Measurements from ENCODE around the gene CCDC136. TPM values are rescaled to one million over a fixed set of nuclear protein-coding genes. Genes with fewer than 3 reads are reported as not detected.

The CCDC136 gene
- total and polyA plus RNA-seq, 3 donors from 2014 or later = 265 to 564 (median 553) TPM

GRCh38 chr7:128867241-128867640 lies 75.5 kb downstream of the CCDC136 start:
- no peak for DNase-seq
- Histone ChIP-seq H3K4me3 (no peak overlapping the region), H3K36me3 (ENCODE audit: low read depth, missing control alignments) (no peaks in the 10 kb centered on the region), H3K9me3 (no peaks in the 10 kb centered on the region), H3K4me1 (peaks cover 14% of the 10 kb centered on the region), H3K27ac (no peak overlapping the region), H3K27me3 (no peaks in the 10 kb centered on the region)
- intact Hi-C loops (cut with DNase I; ENCODE audit: low total_unique reads) = no loop called here
- TF ChIP-seq CTCF (IDR thresholded peaks at IDR 0.05) (no peak), POLR2A (IDR thresholded peaks at IDR 0.05) (no peak)
- 89 to 95% methylated on average over 4 of the region's 4 CpGs for WGBS, 2 donors

- no peak overlapping the region for H3K27ac ChIP-seq
- H3K9me3 ChIP-seq = no peaks in the 10 kb centered on the region
- H3K4me1 ChIP-seq = peaks cover 14% of the 10 kb centered on the region
- no peak for DNase-seq
- H3K4me3 ChIP-seq = no peak overlapping the region
- TF ChIP-seq POLR2A (IDR thresholded peaks at IDR 0.05) (no peak), CTCF (IDR thresholded peaks at IDR 0.05) (no peak)
- no peaks in the 10 kb centered on the region for H3K27me3 ChIP-seq
- WGBS, 2 donors = 68 to 73% methylated on average over 10 to 11 of the region's 11 CpGs
- intact Hi-C loops (cut with DNase I; ENCODE audit: low total_unique reads) = no loop called here
- H3K36me3 ChIP-seq (ENCODE audit: low read depth, missing control alignments) = no peaks in the 10 kb centered on the region
Measured at GRCh38 chr7:128867842-128868623, 76.3 kb downstream of the CCDC136 start.

- no peak for DNase-seq
- H3K36me3 ChIP-seq (ENCODE audit: low read depth, missing control alignments) = no peaks in the 10 kb centered on the region
- intact Hi-C loops (cut with DNase I; ENCODE audit: low total_unique reads) = no loop called here
- H3K4me1 ChIP-seq = peaks cover 10% of the 10 kb centered on the region
- H3K27me3 ChIP-seq = no peaks in the 10 kb centered on the region
- H3K9me3 ChIP-seq = no peaks in the 10 kb centered on the region
- peak overlapping the region in 1 of 2 donors; percentile 61 for H3K4me3 ChIP-seq
- no peak overlapping the region for H3K27ac ChIP-seq
- 25 to 45% methylated on average over 10 to 13 of the region's 13 CpGs for whole genome bisulfite sequencing, 2 donors
- no peak for TF ChIP-seq POLR2A (IDR thresholded peaks at IDR 0.05)
- no peak for TF ChIP-seq CTCF (IDR thresholded peaks at IDR 0.05)
Measured at GRCh38 chr7:128868624-128869137, 76.9 kb downstream of the CCDC136 start.

GRCh38 chr7:128869138-128869943 lies 77.6 kb downstream of the CCDC136 start:
- no peak overlapping the region for H3K27ac ChIP-seq
- H3K4me3 ChIP-seq = peak overlapping the region; percentile 43 to 61
- no peaks in the 10 kb centered on the region for H3K9me3 ChIP-seq
- 2% methylated on average over 45 of the region's 86 CpGs; no CpG with 5 or more reads in 1 of the 2 donors for WGBS, 2 donors
- TF ChIP-seq POLR2A (IDR thresholded peaks at IDR 0.05) (no peak), CTCF (IDR thresholded peaks at IDR 0.05) (no peak)
- H3K4me1 ChIP-seq = peaks cover 7% of the 10 kb centered on the region
- H3K27me3 ChIP-seq = no peaks in the 10 kb centered on the region
- intact Hi-C loops (cut with DNase I; ENCODE audit: low total_unique reads) = no loop called here
- peak; percentile 33 for DNase-seq
- H3K36me3 ChIP-seq (ENCODE audit: low read depth, missing control alignments) = no peaks in the 10 kb centered on the region

Data from testis (tissue), 3 donors.